Skeletal muscle satellite cell (primary cell): Measurements from ENCODE around the gene GAB4. TPM values are rescaled to one million over a fixed set of nuclear protein-coding genes. Genes with fewer than 3 reads are reported as not detected.
"Not testable (repeated sequence)": the region's sequence is repeated elsewhere in the genome, so short reads cannot be mapped to it uniquely, and the experiment has no call there.

Source experiments
- H3K27me3 ChIP-seq: 2 replicates; pipeline ENCODE4 v1.7.0; 2013; ENCODE audit warnings: low read length; ENCODE audit not compliant: control insufficient read depth, insufficient read depth
- H3K36me3 ChIP-seq: 2 replicates; pipeline ENCODE4 v1.7.0; 2013; ENCODE audit warnings: mild to moderate bottlenecking, control low read depth, low read length; ENCODE audit not compliant: insufficient read depth
- H3K4me1 ChIP-seq: 2 replicates; pipeline ENCODE4 v1.7.0; 2013; ENCODE audit warnings: low read length; ENCODE audit not compliant: control insufficient read depth, insufficient read depth
- H3K4me2 ChIP-seq: 2 replicates; pipeline ENCODE4 v1.7.0; 2013; ENCODE audit warnings: mild to moderate bottlenecking, low read length
- H3K4me3 ChIP-seq: 2 replicates; pipeline ENCODE4 v1.7.0; 2013; ENCODE audit warnings: low read length
- H3K9ac ChIP-seq: 2 replicates; pipeline ENCODE4 v1.7.0; 2013; ENCODE audit warnings: mild to moderate bottlenecking, low read depth, low read length, moderate library complexity
- H3K9me3 ChIP-seq: replicated peaks from 2 replicates; pipeline ENCODE4 v1.7.0; 2013; ENCODE audit warnings: mild to moderate bottlenecking, control low read depth, low read length
- total RNA-seq: library from RNA; depleted of rRNA; stranded (reverse); fragments of >200 nt; gene quantifications from 2 replicates; pipeline ENCODE4 v1.2.3, GENCODE V29; 2012; rRNA removed

The GAB4 gene, protein sequence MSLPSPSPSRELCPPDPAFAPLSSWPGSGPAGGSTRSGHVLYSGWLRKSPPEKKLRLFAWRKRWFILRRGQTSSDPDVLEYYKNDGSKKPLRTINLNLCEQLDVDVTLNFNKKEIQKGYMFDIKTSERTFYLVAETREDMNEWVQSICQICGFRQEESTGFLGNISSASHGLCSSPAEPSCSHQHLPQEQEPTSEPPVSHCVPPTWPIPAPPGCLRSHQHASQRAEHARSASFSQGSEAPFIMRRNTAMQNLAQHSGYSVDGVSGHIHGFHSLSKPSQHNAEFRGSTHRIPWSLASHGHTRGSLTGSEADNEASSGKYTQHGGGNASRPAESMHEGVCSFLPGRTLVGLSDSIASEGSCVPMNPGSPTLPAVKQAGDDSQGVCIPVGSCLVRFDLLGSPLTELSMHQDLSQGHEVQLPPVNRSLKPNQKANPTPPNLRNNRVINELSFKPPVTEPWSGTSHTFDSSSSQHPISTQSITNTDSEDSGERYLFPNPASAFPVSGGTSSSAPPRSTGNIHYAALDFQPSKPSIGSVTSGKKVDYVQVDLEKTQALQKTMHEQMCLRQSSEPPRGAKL
- total RNA-seq, result not detected in 2 replicates

GRCh38 chr22:17007852-17008731 lies at the start of gene GAB4:
Gene GAB4, minus strand, starts transcription at chr22:17008222. Its CDS starts 108 bp downstream, at chr22:17008114.
- no peaks in the 10 kb centered on the region for H3K9me3 ChIP-seq
- no peaks in the 10 kb centered on the region for H3K36me3 ChIP-seq
- H3K4me3 ChIP-seq, result no peak within 1 kb of the TSS
- H3K9ac ChIP-seq, result no peak within 1 kb of the TSS
- no peaks in the 10 kb centered on the region for H3K27me3 ChIP-seq
- H3K4me1 ChIP-seq, result no peaks in the 10 kb centered on the region
- H3K4me2 ChIP-seq, result no peak within 1 kb of the TSS

DNA sequence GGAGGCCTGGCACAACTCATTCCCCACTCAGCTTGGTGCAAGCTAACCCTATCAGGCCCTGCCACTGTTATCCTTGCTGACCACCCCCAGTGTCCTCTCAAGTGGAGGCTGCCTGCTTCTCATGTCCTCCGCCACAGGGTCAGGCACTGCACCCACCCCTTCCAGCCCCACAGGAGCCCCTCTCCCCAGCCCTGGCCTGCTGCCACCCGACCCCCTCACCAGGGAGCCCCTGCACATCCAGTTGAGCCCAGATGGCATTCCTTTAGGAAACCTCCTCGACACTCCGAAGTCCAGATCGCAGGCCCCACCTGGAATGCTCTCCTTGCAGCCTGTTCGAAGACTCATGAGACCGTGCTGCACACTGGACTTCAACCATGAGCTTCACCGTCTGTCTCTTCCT lies 48.8 kb upstream of the GAB4 start:
- Histone ChIP-seq H3K27me3 (peaks cover 10% of the 10 kb centered on the region), H3K4me3 (no peak overlapping the region), H3K36me3 (no peaks in the 10 kb centered on the region), H3K4me1 (no peaks in the 10 kb centered on the region), H3K4me2 (no peak overlapping the region), H3K9me3 (no peaks in the 10 kb centered on the region), H3K9ac (no peak overlapping the region)

DNA sequence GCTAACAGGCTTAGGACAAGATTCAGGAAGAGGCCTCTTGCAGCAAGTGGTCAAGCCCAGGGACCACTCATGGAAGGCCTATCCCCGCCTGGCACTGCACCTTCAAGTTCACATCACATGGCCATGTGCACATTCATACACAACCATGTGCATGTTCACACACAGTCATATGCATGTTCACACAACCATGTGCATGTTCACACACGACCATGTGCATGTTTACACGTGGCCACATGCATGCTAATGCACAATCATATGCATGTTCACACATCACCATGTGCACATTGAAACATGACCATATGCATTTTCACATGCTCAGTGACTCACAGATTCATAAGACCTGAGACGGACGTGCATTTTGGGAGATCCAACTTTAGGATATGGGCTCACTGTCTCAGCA lies 48.0 kb upstream of the GAB4 start:
- Histone ChIP-seq H3K4me1 (no peaks in the 10 kb centered on the region), H3K36me3 (no peaks in the 10 kb centered on the region), H3K4me2 (no peak overlapping the region), H3K9me3 (no peaks in the 10 kb centered on the region), H3K4me3 (no peak overlapping the region), H3K9ac (no peak overlapping the region), H3K27me3 (peaks cover 3% of the 10 kb centered on the region)

- Histone ChIP-seq H3K9ac (no peak overlapping the region), H3K4me2 (no peak overlapping the region), H3K36me3 (no peaks in the 10 kb centered on the region), H3K27me3 (peaks cover 12% of the 10 kb centered on the region), H3K4me1 (no peaks in the 10 kb centered on the region), H3K9me3 (no peaks in the 10 kb centered on the region), H3K4me3 (no peak overlapping the region)
Observed at GRCh38 chr22:17047656-17048055, 39.6 kb upstream of the GAB4 start.

GRCh38 chr22:17046566-17047348 lies 38.7 kb upstream of the GAB4 start:
- no peak overlapping the region for H3K4me3 ChIP-seq
- H3K9ac ChIP-seq, result no peak overlapping the region
- H3K4me2 ChIP-seq, result no peak overlapping the region
- H3K9me3 ChIP-seq, result no peaks in the 10 kb centered on the region
- peaks cover 12% of the 10 kb centered on the region for H3K27me3 ChIP-seq
- no peaks in the 10 kb centered on the region for H3K4me1 ChIP-seq
- no peaks in the 10 kb centered on the region for H3K36me3 ChIP-seq

DNA sequence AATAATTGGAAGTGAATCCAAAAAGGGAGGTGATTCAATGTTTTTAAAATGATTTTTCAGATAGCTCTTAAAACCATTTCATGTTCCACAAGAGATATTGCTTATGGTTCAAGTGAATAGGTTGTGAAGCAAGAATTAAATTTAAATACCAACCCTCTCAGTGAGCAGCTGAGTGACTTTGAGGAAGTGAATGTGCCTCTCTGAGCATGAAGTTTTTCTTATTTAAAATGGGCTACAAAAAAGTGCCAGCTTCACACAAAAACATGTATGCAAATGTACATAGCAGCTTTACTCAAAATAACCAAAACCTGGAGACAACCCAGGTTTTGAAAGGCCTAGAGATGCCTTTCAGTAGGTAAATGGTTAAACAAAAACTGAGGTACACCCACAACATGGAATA lies 35.5 kb upstream of the GAB4 start:
- peaks cover 7% of the 10 kb centered on the region for H3K27me3 ChIP-seq
- no peak overlapping the region for H3K9ac ChIP-seq

DNA sequence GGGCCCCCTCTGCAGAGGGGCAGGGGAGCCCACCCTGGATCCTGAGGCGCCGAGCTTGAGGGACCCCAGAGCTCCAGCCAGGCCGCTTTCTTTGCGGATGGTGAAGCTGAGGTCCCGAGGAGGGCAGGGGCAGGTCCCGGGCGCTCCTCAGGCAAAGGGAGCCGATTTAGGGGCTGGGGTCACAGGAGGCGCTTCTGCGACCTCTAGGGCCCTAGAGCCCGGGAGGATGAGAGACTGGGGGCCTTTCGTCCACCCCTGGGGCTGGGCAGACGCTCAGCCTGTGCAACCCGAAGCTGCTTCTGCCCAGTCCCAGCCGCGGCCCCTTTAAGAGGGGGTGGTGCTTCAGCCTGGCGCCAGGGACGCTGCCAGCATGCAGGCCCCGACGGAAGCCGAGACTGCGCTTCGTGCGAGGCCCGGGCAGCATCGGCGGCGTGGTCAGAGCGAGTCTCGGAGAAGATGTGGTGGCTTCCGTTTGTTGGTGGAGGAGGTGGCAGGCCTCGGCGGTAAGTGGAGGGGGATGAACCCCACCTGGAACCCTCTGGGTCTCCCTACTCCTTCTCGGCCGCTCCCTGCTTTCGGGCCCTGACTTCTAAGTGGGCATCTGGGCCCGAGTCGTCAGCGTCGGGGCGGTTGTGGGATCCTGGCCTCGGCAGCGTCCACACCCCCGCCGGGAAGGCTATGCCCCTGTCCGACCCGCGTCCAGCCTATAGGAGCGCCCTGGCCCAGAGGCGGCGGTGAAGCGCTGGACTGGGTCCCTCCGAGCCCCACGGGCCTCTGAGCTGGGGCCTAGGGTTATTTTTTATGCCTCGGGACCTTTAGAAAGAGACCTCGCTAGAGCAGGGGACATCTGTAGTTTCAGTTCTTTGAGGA lies 29.1 kb upstream of the GAB4 start:
- not testable (repeated sequence) for H3K36me3 ChIP-seq, H3K4me2 ChIP-seq, H3K4me3 ChIP-seq, H3K9me3 ChIP-seq, H3K4me1 ChIP-seq, H3K9ac ChIP-seq
- peaks cover 11% of the 10 kb centered on the region for H3K27me3 ChIP-seq

More for the DNA sequence above, 35.5 kb upstream of the GAB4 start:
- Histone ChIP-seq H3K4me1 (no peaks in the 10 kb centered on the region), H3K4me3 (no peak overlapping the region), H3K36me3 (no peaks in the 10 kb centered on the region), H3K9me3 (no peaks in the 10 kb centered on the region), H3K4me2 (no peak overlapping the region)

DNA sequence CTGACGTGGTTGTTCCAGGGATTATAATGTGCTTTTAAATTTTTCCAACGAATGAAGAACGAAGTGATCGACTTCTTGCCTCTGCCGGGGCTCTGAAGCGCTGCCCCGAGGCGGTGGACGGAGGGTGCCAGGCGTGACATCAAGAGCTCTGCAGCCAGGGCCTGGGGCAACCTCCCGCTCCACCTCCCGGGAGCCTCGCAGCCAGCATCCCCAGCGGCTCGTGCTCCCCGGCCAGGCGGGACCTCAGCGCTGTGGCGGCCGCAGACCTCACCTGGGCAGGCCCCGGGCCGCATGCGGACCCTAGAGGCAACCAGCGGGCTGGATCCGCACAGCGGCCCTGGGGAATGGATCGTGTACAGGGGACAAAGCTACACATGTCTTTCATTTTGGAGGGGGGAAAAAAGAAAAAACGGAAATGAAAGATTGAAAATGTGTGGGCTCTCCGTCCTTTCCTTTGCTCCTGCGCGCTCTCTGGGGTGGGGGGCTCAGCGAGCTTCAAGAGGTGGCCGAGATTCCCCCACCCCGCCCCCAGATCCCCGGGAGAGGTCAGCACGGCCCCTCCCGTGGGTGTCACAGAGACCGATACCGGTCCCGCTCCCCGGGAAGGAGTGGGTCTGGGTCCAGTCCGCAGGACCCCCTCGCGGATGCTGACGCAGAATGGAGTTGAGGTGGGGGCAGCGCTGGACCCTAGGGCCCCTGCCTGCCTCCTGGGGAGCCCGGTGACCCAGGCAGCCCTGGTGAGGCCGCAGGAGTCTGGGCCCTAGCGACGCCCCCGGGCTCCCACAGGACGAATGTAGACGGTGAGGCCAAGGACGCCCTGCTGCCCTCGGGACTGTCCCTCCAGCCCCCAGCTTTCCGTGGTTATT lies 28.2 kb upstream of the GAB4 start:
- peaks cover 11% of the 10 kb centered on the region for H3K27me3 ChIP-seq
- H3K4me2 ChIP-seq, H3K9me3 ChIP-seq, H3K36me3 ChIP-seq, H3K9ac ChIP-seq, H3K4me3 ChIP-seq, H3K4me1 ChIP-seq: not testable (repeated sequence)

DNA sequence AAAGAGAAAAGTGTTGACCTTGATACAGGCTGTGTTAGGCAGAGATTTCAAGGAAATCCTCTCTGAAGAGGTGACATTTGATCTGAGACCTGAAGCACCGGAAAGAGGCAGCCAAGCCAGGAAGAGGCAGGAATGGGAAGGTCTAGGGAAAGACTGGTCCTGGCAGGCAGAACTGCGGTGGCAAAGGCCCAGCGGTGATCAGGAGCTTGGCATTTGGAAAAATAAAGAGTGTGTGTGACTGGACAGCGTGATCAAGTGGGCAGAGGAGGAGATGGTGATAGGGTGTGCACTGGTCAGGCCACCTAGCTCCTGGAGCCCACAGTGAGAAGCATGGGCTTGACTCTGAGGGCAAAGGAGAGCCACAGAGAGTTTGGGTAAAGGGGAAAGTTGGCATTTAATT lies 27.2 kb upstream of the GAB4 start:
- no peaks in the 10 kb centered on the region for H3K36me3 ChIP-seq
- H3K4me2 ChIP-seq, result no peak overlapping the region
- no peak overlapping the region for H3K9ac ChIP-seq
- H3K4me3 ChIP-seq, result no peak overlapping the region
- peaks cover 11% of the 10 kb centered on the region for H3K27me3 ChIP-seq
- H3K4me1 ChIP-seq, result no peaks in the 10 kb centered on the region
- no peaks in the 10 kb centered on the region for H3K9me3 ChIP-seq

GRCh38 chr22:17034532-17034931 lies 26.5 kb upstream of the GAB4 start:
- H3K9ac ChIP-seq, H3K4me2 ChIP-seq, H3K36me3 ChIP-seq, H3K4me3 ChIP-seq, H3K9me3 ChIP-seq, H3K4me1 ChIP-seq: not testable (repeated sequence)
- H3K27me3 ChIP-seq, result peaks cover 11% of the 10 kb centered on the region
